DMS79 (cell line): ENCODE measurements around the gene GRXCR1.

ENCODE experiments used
- DNase-seq: peaks from one replicate; lab custom pipeline; 2025; lab: John Stamatoyannopoulos, UW

GRXCR1 gene

DNA sequence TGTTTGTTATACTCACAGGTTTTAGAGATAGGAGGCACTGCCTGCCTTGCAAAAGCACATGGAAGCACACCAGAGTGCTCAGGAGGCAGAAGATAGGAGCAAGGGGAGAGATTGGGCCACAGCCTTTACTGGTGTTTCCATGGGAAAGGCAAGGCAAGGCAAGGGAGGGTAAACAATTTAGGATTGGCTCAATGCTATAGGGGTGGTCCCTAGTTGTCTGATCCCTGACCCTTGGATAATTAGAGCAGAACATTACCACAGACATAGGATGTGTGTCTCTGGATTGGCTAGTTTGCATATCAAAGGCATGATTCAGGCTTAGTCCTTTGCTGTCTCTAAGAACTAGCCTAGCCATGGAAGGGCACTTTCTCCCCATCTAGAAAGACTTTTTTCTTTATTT lies 36.1 kb downstream of the GRXCR1 start:
- no peak for DNase-seq

- DNase-seq, result no peak
Observed at GRCh38 chr4:42942216-42942615, 49.7 kb downstream of the GRXCR1 start.

DNA sequence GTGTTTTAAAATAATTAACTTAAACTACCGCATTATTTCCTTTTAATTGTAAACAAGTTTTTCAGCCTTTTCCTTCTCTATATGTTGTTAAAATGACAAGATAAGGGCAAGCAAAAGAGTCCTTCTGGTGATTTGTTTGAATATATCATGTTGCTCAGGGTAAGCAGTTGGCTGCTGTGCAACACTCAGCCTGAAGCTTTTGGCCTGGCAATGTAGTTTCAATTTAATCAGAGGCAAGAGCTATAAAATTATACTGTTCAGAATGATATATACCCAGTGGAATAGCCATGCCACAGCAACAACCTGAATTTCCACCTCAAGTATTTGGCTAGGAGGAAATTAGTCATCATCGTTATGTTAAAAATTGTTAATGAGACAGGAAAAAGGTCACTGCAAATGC lies 53.4 kb downstream of the GRXCR1 start:
- DNase-seq, result no peak

GRCh38 chr4:42953321-42953720 lies 60.8 kb downstream of the GRXCR1 start:
- no peak for DNase-seq

GRCh38 chr4:42954963-42955669 lies 62.6 kb downstream of the GRXCR1 start:
- no peak for DNase-seq

DNA sequence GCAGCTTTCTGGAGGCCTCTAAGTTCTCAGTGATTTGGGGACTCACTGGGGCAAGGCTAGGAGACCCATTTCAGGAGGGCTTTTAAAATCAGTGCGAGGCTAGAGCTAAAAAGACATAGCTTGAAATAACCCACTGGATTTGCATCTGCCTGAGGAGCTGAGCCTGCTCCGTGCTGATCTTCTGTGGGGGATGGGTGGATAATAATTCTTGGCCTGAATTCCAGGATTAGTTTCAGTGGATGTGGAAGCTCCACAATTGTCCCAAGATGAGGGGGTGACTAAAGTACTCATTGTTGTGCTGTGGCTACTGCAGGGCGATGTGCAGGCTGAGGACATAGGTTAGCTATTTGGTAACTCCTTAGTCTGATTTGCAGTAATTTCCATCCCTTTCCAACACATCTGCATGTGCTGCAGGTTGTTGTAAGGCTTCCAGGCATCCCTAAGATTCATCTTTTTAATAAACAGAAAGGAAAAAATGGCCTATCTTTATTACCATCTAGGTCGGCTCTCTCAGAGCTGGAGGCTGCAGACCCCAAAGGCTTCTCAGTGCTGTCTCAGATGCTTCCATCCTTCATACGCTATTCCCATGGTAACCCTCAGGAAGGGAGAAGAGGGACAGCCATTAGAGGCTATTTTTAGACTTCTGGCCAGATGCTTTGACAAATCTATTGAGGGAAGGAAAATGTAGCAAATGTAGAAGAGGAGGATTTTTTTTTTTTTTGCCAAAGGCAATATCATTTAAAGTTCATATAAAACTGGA lies 63.4 kb downstream of the GRXCR1 start:
- DNase-seq, result no peak

- DNase-seq, result no peak
Observed at GRCh38 chr4:42965326-42965725, 72.8 kb downstream of the GRXCR1 start.

DNA sequence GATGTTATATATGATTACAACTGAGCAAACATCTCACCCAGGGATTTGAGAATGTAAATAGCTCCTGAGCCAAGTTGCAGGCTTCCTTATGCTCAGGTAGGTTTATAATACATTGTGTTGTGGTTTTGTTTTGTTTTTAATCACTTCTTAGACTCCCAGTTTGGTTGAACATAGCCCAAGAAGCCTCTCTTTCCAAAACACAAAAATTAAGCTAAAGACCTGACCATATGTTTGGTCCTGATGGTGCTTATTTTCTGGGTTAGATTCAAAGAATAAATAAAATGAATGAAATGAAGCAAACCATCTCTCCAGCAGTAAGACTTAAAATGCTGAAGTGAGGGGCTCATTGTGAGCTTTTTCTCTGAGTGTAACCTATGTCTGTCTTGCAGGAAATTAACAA lies 93.5 kb downstream of the GRXCR1 start:
- no peak for DNase-seq

- no peak for DNase-seq
Observed at GRCh38 chr4:42995343-42995944, 102.9 kb downstream of the GRXCR1 start.

DNA sequence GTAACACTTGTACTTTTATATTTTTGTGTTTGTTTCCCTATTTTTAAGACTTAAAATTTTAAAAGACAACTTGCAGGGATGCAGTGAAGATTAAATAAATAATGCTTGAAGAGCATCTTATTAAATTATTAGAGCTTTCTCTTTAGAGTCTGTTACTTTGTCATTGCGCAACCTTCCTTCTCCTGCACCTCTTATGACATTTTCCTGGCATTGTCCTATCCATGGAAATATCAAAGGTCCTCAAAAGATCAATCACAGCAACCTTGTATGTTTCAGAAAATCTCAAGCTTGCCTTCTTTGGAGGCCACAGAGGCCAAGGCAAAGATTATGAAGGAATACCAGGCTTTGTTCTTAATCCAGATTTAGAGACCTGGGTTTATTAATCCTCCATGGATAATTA lies 116.3 kb downstream of the GRXCR1 start:
- DNase-seq, result no peak

DNA sequence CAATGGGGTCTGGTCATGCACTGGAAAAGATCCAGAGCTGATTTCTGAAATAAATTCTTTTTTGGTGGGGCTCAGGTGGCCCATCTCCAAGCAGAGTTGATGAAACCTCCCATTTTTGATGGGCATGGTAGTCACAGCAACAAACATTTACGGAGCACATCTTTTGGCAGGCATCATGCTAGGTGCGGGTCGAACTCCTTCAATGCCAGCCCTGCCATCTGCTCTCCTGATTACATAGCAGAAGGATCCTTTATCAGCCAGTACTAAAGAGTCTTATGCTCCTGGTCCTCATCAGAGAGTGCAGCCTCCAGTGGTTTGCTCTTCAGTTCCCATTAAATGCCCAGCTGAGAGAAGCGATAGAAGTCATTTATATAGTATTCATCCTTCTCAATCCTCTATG lies 121.7 kb downstream of the GRXCR1 start:
- DNase-seq, result no peak

DNA sequence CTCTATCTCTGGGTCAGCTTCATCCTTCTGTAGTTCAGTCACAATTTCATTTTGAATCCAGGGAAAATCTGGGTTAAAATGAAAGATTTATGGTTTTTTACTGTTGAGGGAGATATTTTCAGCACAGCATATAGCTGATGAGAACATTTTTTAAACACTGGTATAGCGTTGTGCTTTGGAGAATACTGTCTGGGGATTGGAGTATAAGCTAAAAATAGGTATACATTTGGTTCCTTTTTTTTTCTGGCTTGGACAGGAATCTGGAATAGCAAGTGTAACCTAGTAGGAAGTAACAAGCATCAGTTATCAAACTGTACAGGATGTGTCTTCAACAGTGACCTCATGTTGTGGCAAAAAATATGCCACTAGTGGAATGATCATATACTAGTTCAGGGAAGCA lies 149.1 kb downstream of the GRXCR1 start:
- DNase-seq, result no peak

GRCh38 chr4:43047058-43047457 lies 154.5 kb downstream of the GRXCR1 start:
- no peak for DNase-seq

DNA sequence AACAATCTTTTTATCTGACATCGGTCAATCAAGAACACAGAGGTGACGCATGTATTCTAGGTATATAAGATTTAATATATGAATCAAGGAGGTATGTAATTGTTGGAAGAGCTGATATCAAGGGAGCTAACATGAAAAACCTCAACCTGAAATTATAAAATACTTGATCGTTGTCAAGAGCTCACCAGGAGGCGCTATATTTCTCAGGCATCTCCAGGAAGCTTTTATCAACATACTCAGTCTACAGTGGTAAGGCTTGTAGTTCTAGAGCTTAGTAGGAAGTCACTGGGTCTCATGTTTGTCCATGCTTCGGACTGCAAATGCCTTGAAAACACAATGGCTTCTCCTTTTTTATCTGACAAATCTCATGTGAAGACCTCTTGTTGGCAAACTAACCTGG lies 156.1 kb downstream of the GRXCR1 start:
- DNase-seq, result no peak

GRCh38 chr4:43049326-43049725 lies 156.8 kb downstream of the GRXCR1 start:
- no peak for DNase-seq

GRCh38 chr4:43066415-43066814 lies 173.9 kb downstream of the GRXCR1 start:
- DNase-seq, result no peak

DNA sequence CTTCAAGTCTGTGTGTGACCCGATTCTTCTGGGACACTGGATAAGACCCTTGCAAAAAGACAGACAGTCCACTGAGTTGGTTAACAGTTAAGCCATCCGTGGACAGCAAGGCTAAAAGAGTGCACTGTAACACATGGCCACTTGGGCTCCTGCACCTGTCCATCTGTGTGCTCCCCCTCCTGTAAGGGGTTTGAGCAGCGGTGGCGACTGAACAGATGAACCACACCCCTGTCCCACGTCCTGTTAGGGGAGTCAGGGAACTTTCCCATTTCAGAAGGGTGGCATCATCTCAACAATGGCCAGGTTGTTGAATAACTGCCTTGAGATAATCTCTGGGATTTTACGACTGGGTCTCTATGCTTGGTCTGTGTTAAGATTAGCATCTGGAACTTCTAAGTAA lies 178.6 kb downstream of the GRXCR1 start:
- DNase-seq, result no peak
